Femur (tissue), 1 donor: ENCODE data around the gene RAB1B.
"Not testable (repeated sequence)": the region's sequence is repeated elsewhere in the genome, so short reads cannot be mapped to it uniquely, and the experiment has no call there.

Experiments
- DNase-seq: peaks from one replicate; pipeline ENCODE4 v3.0.0-alpha.2; 2017

Gene RAB1B

GRCh38 chr11:66267379-66268243, 828 bp upstream of the RAB1B start:
- DNase-seq = peak; percentile 95

GRCh38 chr11:66268952-66269905, 790 bp downstream of the RAB1B start:
- peak; percentile 54 for DNase-seq

- no peak for DNase-seq
Observed at GRCh38 chr11:66271816-66272215, 3.4 kb downstream of the RAB1B start.

GRCh38 chr11:66272596-66272995, 4.2 kb downstream of the RAB1B start:
- no peak for DNase-seq

- DNase-seq = no peak
Observed at GRCh38 chr11:66274219-66274618, 5.8 kb downstream of the RAB1B start.

GRCh38 chr11:66275396-66275795, 7.0 kb downstream of the RAB1B start:
- DNase-seq = no peak

- DNase-seq = no peak
Observed at GRCh38 chr11:66275984-66276612, 7.7 kb downstream of the RAB1B start.

GRCh38 chr11:66276619-66277018, 8.2 kb downstream of the RAB1B start:
- DNase-seq = not testable (repeated sequence)

- not testable (repeated sequence) for DNase-seq
Observed at GRCh38 chr11:66277064-66277463, 8.6 kb downstream of the RAB1B start.

- peak; percentile 59 for DNase-seq
Observed at GRCh38 chr11:66277471-66278362, 9.3 kb downstream of the RAB1B start, which contains the start of gene CNIH2. Gene CNIH2, plus strand, starts transcription at chr11:66278175. Its CDS starts 282 bp downstream, at chr11:66278457.

- no peak for DNase-seq
Observed at GRCh38 chr11:66278363-66279091, 10.1 kb downstream of the RAB1B start.

GRCh38 chr11:66279092-66279734, 10.8 kb downstream of the RAB1B start:
- DNase-seq = no peak

GRCh38 chr11:66280428-66280827, 12.0 kb downstream of the RAB1B start:
- no peak for DNase-seq

GRCh38 chr11:66281001-66281400, 12.6 kb downstream of the RAB1B start:
- DNase-seq = no peak

- DNase-seq = no peak
Observed at GRCh38 chr11:66281776-66282467, 13.5 kb downstream of the RAB1B start.

GRCh38 chr11:66282468-66283455, 14.3 kb downstream of the RAB1B start:
- DNase-seq = peak; percentile 98

GRCh38 chr11:66283461-66284105, 15.1 kb downstream of the RAB1B start:
- no peak for DNase-seq

- DNase-seq = no peak
Observed at GRCh38 chr11:66284526-66285078, 16.2 kb downstream of the RAB1B start.
